ENCODE results near the gene ITPKB. TPM values are rescaled to one million over a fixed set of nuclear protein-coding genes. Genes with fewer than 3 reads are reported as not detected.

The ITPKB gene
- polyA plus RNA-seq, 2 donors = 6.5 to 8.1 TPM

DNA sequence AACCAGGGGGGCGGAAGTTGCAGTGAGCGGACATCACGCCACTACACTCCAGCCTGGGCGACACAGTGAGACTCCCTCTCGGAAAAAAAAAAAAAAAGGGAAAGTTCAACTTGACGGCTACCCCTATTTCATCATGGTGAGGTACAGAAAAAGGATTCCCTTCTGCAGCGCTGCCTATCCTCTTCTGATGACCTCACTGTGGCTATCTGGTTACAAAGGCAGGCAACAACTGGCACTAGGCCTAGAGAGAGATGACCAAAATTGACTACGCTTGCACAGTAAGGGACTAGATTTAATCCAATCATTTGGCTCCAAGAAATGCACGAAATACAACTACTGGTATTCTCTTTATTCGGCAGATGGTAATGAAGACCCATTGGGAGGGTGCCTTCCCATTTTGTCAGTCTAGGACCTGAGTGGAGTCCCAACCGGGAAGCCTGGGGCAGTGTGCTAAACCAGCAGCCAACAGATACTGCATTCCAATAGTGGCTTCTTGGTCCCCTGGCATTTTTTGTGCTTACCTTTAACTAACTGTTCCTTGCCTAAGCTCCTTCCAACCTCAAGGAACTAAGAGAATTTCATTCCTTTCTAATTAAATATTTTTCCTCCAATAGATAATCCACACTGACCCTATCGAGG lies 36.6 kb downstream of the ITPKB start:
- WGBS, 2 donors = 64 to 68% methylated on average over 12 of the region's 12 CpGs
- Histone ChIP-seq H3K4me3 (ENCODE audit: low read depth in 1 of 2, low read length in 2 of 2) (peak overlapping the region in 1 of 2 donors; percentile 67), H3K36me3 (ENCODE audit: control insufficient read depth in 2 of 2, insufficient read depth in 2 of 2, low read length in 1 of 2) (no peaks in the 10 kb centered on the region), H3K27ac (ENCODE audit: low read depth in 2 of 2, low read length in 1 of 2) (peak overlapping the region; percentile 95 to 98), H3K9me3 (ENCODE audit: control insufficient read depth in 2 of 2, insufficient read depth in 1 of 2, low read depth in 1 of 2, low read length in 1 of 2) (no peaks in the 10 kb centered on the region), H3K4me1 (ENCODE audit: control insufficient read depth in 2 of 2, insufficient read depth in 2 of 2, low read length in 1 of 2) (peaks cover 9% of the 10 kb centered on the region in 2 donors), H3K27me3 (ENCODE audit: control insufficient read depth in 1 of 2, insufficient read depth in 2 of 2, low read length in 2 of 2) (no peaks in the 10 kb centered on the region)

- Histone ChIP-seq H3K4me3 (ENCODE audit: low read depth in 1 of 2, low read length in 2 of 2) (no peak overlapping the region), H3K27ac (ENCODE audit: low read depth in 2 of 2, low read length in 1 of 2) (peak overlapping the region in 1 of 2 donors; percentile 61)
Measured at GRCh38 chr1:226700861-226701260, 38.2 kb downstream of the ITPKB start.

DNA sequence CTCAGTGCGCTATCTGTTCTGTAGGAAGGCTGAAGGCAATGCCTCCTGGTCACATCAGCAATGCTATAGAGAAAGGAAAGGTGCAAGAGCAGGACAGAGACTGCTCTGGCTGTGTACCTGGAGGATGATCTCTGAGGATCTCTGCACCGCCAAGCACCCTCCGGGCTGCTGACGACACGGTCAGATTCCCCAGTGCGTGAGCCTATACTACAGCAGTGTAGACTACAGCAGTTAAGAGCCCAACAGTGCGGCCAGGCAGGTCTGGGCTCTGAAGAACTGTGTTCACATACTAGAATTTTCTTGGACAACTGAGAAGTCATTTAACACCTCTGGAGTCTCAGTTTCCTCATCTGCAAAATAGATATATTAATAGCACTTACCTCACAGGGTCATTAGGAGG lies 39.9 kb downstream of the ITPKB start:
- Histone ChIP-seq H3K9me3 (ENCODE audit: control insufficient read depth in 2 of 2, insufficient read depth in 1 of 2, low read depth in 1 of 2, low read length in 1 of 2) (no peaks in the 10 kb centered on the region), H3K27ac (ENCODE audit: low read depth in 2 of 2, low read length in 1 of 2) (peak overlapping the region in 1 of 2 donors; percentile 89), H3K36me3 (ENCODE audit: control insufficient read depth in 2 of 2, insufficient read depth in 2 of 2, low read length in 1 of 2) (no peaks in the 10 kb centered on the region), H3K4me3 (ENCODE audit: low read depth in 1 of 2, low read length in 2 of 2) (no peak overlapping the region), H3K4me1 (ENCODE audit: control insufficient read depth in 2 of 2, insufficient read depth in 2 of 2, low read length in 1 of 2) (peaks cover 16 to 22% of the 10 kb centered on the region in 2 donors), H3K27me3 (ENCODE audit: control insufficient read depth in 1 of 2, insufficient read depth in 2 of 2, low read length in 2 of 2) (no peaks in the 10 kb centered on the region)
- 91 to 93% methylated on average over 7 of the region's 7 CpGs for WGBS, 2 donors

More at GRCh38 chr1:226700861-226701260, 38.2 kb downstream of the ITPKB start:
- WGBS, 2 donors = 81 to 82% methylated on average over 5 of the region's 5 CpGs
- Histone ChIP-seq H3K9me3 (ENCODE audit: control insufficient read depth in 2 of 2, insufficient read depth in 1 of 2, low read depth in 1 of 2, low read length in 1 of 2) (no peaks in the 10 kb centered on the region), H3K27me3 (ENCODE audit: control insufficient read depth in 1 of 2, insufficient read depth in 2 of 2, low read length in 2 of 2) (no peaks in the 10 kb centered on the region), H3K4me1 (ENCODE audit: control insufficient read depth in 2 of 2, insufficient read depth in 2 of 2, low read length in 1 of 2) (peaks cover 12 to 17% of the 10 kb centered on the region in 2 donors), H3K36me3 (ENCODE audit: control insufficient read depth in 2 of 2, insufficient read depth in 2 of 2, low read length in 1 of 2) (no peaks in the 10 kb centered on the region)

DNA sequence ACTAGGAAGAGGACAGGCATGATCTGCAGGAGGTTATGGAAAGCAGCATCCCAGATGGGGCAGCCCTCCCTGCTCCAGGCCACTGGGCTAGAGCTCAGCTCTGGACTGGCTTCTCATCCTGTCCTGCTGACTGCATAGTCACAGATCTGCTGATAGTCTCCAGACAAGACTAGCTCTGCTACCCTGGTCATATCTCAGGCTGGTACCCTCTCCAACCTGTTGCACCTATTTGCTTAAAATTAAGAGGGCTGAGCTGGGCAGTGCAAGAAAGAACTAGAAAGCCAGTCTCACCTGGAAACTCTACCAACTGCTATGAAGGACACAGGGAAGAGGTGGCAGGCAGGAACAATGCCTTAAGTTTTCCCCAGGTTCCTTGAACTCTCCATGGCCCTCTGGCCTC lies 40.4 kb downstream of the ITPKB start:
- H3K9me3 ChIP-seq (ENCODE audit: control insufficient read depth in 2 of 2, insufficient read depth in 1 of 2, low read depth in 1 of 2, low read length in 1 of 2) = no peaks in the 10 kb centered on the region
- H3K27ac ChIP-seq (ENCODE audit: low read depth in 2 of 2, low read length in 1 of 2) = peak overlapping the region; percentile 79 to 89
- no peaks in the 10 kb centered on the region for H3K27me3 ChIP-seq (ENCODE audit: control insufficient read depth in 1 of 2, insufficient read depth in 2 of 2, low read length in 2 of 2)
- no peaks in the 10 kb centered on the region for H3K36me3 ChIP-seq (ENCODE audit: control insufficient read depth in 2 of 2, insufficient read depth in 2 of 2, low read length in 1 of 2)
- H3K4me3 ChIP-seq (ENCODE audit: low read depth in 1 of 2, low read length in 2 of 2) = no peak overlapping the region
- H3K4me1 ChIP-seq (ENCODE audit: control insufficient read depth in 2 of 2, insufficient read depth in 2 of 2, low read length in 1 of 2) = peaks cover 16 to 22% of the 10 kb centered on the region in 2 donors

DNA sequence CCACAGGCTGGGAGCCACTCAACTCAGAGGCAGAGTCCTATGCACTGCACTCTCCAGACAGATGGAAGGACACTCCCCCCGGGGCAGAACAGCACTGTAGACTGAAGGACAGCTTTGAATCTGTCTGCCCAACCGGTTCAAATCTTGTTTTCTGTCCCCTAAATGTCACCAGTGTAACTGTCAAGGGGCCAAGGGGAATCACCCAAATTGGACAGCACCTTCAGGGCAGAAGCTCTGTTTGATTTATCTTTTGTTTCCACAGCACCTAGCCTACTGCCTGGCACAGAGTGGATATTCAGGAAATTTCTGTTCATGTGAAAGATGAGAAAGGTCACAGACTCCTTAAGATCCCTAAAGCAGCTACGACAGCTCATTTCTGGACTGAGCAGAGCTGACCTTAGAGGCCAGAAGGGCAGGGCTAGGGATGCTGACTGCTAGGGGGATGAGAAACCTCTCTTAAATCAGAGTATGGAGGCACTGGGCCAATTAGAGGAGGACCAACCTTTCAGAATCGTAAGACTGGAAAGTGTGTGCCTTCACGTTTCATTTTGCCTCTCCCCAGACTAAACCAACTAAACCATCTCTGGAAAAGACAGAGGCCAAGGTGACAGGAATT lies 41.0 kb downstream of the ITPKB start:
- H3K4me1 ChIP-seq (ENCODE audit: control insufficient read depth in 2 of 2, insufficient read depth in 2 of 2, low read length in 1 of 2) = peaks cover 16 to 23% of the 10 kb centered on the region in 2 donors
- H3K36me3 ChIP-seq (ENCODE audit: control insufficient read depth in 2 of 2, insufficient read depth in 2 of 2, low read length in 1 of 2) = no peaks in the 10 kb centered on the region
- no peaks in the 10 kb centered on the region for H3K9me3 ChIP-seq (ENCODE audit: control insufficient read depth in 2 of 2, insufficient read depth in 1 of 2, low read depth in 1 of 2, low read length in 1 of 2)
- peak overlapping the region; percentile 79 to 89 for H3K27ac ChIP-seq (ENCODE audit: low read depth in 2 of 2, low read length in 1 of 2)
- H3K27me3 ChIP-seq (ENCODE audit: control insufficient read depth in 1 of 2, insufficient read depth in 2 of 2, low read length in 2 of 2) = no peaks in the 10 kb centered on the region
- H3K4me3 ChIP-seq (ENCODE audit: low read depth in 1 of 2, low read length in 2 of 2) = no peak overlapping the region
- WGBS, 2 donors = 38 to 55% methylated on average over 5 of the region's 5 CpGs

DNA sequence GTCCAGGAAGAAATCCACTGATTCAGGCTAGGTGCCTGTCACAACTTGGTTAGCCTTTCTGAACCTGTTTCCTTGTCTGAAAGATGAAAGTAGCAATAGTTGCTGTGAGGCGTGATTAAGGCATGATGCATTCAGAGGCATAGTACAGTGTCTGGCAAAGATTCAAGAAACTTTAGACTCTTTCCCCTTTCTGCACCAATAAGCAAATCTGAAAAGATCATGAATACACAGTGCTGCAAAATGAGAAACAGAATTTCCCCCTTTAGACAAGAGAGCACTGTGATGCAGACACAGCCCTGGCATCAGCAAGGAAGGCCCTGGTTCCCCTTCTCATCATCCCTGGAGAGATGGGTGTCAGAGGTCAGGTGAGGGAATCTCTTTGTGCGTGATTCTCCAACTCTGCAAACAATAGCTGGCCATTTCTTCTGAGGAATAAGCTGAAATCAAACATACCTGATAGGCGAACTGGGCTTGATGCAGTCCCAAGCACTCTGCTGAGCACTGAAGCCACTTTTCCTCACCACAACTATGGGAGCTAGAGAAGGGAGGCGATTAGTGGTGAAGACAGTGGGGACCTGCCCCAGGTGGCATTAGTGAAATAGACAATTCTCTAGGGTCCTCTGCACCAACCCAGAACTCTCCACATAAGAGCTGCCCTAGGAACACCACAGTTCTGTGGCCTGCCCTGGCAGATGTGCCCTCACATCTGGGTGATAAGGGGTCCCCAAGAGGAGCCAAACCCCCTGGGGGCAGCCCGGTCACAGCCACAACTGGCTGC lies 41.7 kb downstream of the ITPKB start:
- no peak overlapping the region for H3K4me3 ChIP-seq (ENCODE audit: low read depth in 1 of 2, low read length in 2 of 2)
- H3K27me3 ChIP-seq (ENCODE audit: control insufficient read depth in 1 of 2, insufficient read depth in 2 of 2, low read length in 2 of 2) = no peaks in the 10 kb centered on the region
- H3K9me3 ChIP-seq (ENCODE audit: control insufficient read depth in 2 of 2, insufficient read depth in 1 of 2, low read depth in 1 of 2, low read length in 1 of 2) = no peaks in the 10 kb centered on the region
- WGBS, 2 donors = 49 to 59% methylated on average over 5 of the region's 5 CpGs
- peaks cover 16 to 26% of the 10 kb centered on the region in 2 donors for H3K4me1 ChIP-seq (ENCODE audit: control insufficient read depth in 2 of 2, insufficient read depth in 2 of 2, low read length in 1 of 2)
- peak overlapping the region; percentile 79 to 89 for H3K27ac ChIP-seq (ENCODE audit: low read depth in 2 of 2, low read length in 1 of 2)
- H3K36me3 ChIP-seq (ENCODE audit: control insufficient read depth in 2 of 2, insufficient read depth in 2 of 2, low read length in 1 of 2) = no peaks in the 10 kb centered on the region

DNA sequence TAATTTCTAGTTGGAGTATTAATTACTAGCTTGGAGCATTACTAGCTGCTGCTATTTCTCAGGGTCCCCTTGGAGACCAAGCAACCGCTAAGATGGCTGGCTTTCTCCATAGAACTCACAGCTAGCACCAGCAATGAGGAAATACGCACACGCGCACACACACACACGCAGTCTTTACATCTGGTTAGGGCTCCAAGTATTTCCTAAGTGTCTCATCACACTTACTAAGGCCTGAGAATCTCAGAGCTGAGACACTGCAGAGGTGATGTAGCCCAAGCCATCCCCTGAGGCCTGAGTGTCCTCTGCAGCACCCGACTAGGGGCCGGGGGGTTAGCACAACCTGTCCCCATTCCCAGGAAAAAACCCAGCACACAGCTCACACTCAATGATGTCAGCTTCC lies 42.5 kb downstream of the ITPKB start:
- Histone ChIP-seq H3K4me1 (ENCODE audit: control insufficient read depth in 2 of 2, insufficient read depth in 2 of 2, low read length in 1 of 2) (peaks cover 16 to 26% of the 10 kb centered on the region in 2 donors), H3K4me3 (ENCODE audit: low read depth in 1 of 2, low read length in 2 of 2) (no peak overlapping the region), H3K36me3 (ENCODE audit: control insufficient read depth in 2 of 2, insufficient read depth in 2 of 2, low read length in 1 of 2) (no peaks in the 10 kb centered on the region), H3K9me3 (ENCODE audit: control insufficient read depth in 2 of 2, insufficient read depth in 1 of 2, low read depth in 1 of 2, low read length in 1 of 2) (no peaks in the 10 kb centered on the region), H3K27me3 (ENCODE audit: control insufficient read depth in 1 of 2, insufficient read depth in 2 of 2, low read length in 2 of 2) (no peaks in the 10 kb centered on the region), H3K27ac (ENCODE audit: low read depth in 2 of 2, low read length in 1 of 2) (peak overlapping the region; percentile 79 to 89)
- 75 to 91% methylated on average over 7 of the region's 7 CpGs for WGBS, 2 donors

- no peaks in the 10 kb centered on the region for H3K9me3 ChIP-seq (ENCODE audit: control insufficient read depth in 2 of 2, insufficient read depth in 1 of 2, low read depth in 1 of 2, low read length in 1 of 2)
- H3K4me1 ChIP-seq (ENCODE audit: control insufficient read depth in 2 of 2, insufficient read depth in 2 of 2, low read length in 1 of 2) = peaks cover 16 to 30% of the 10 kb centered on the region in 2 donors
- H3K27me3 ChIP-seq (ENCODE audit: control insufficient read depth in 1 of 2, insufficient read depth in 2 of 2, low read length in 2 of 2) = no peaks in the 10 kb centered on the region
- H3K36me3 ChIP-seq (ENCODE audit: control insufficient read depth in 2 of 2, insufficient read depth in 2 of 2, low read length in 1 of 2) = no peaks in the 10 kb centered on the region
- 53 to 68% methylated on average over 7 of the region's 7 CpGs for WGBS, 2 donors
- H3K4me3 ChIP-seq (ENCODE audit: low read depth in 1 of 2, low read length in 2 of 2) = no peak overlapping the region
- peak overlapping the region in 1 of 2 donors; percentile 50 for H3K27ac ChIP-seq (ENCODE audit: low read depth in 2 of 2, low read length in 1 of 2)
Measured at GRCh38 chr1:226695335-226695900, 43.7 kb downstream of the ITPKB start.

GRCh38 chr1:226692823-226693222 lies 46.3 kb downstream of the ITPKB start:
- Histone ChIP-seq H3K36me3 (ENCODE audit: control insufficient read depth in 2 of 2, insufficient read depth in 2 of 2, low read length in 1 of 2) (no peaks in the 10 kb centered on the region), H3K27me3 (ENCODE audit: control insufficient read depth in 1 of 2, insufficient read depth in 2 of 2, low read length in 2 of 2) (no peaks in the 10 kb centered on the region), H3K27ac (ENCODE audit: low read depth in 2 of 2, low read length in 1 of 2) (peak overlapping the region; percentile 49 to 82), H3K4me1 (ENCODE audit: control insufficient read depth in 2 of 2, insufficient read depth in 2 of 2, low read length in 1 of 2) (peaks cover 13 to 24% of the 10 kb centered on the region in 2 donors), H3K9me3 (ENCODE audit: control insufficient read depth in 2 of 2, insufficient read depth in 1 of 2, low read depth in 1 of 2, low read length in 1 of 2) (no peaks in the 10 kb centered on the region), H3K4me3 (ENCODE audit: low read depth in 1 of 2, low read length in 2 of 2) (no peak overlapping the region)
- 73 to 82% methylated on average over 3 of the region's 3 CpGs for WGBS, 2 donors

Measured in esophagus (tissue), 2 donors.